ENCODE measurements around the gene PTPRE.

Gene PTPRE

DNA sequence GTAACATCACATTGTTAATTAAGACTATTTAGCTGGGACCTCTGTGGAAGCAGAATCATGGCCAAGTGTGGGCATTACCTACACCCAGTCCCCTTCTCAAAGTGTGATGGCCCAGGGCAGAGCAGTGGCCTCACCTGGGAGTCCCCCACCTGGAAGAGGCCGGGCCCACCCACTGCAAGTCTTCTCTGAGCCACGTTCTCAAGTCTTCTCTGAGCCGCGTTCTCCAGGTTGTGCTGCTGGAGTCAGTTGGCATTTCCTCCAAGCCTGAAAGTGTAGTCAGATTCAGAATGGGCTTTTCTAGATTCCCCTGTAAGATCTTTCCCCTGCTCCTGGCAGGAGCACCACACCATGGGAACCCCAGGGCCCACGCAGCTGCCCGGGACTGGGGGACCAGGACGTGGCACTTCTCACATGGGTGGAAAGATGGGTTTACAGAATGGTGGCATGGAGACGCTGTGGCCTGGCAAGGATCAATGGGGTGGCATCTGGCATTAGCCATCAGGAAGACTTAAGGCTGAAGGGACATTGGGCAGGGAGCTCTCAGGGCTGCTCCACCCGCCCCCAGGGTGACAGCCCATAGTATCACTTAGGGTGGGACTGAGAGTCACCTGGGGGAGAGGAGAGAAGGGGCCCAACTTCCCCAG, 151.3 kb downstream of the PTPRE start:
- H3K27me3 ChIP-seq (replicated peaks), result no peaks in the 10 kb centered on the region
- DNase-seq, result no peak
- in situ Hi-C loops (cut with HindIII; ENCODE audit: low pct_ligation_motif_present, low sequenced_read_pairs), result no loop called here
- H3K4me3 ChIP-seq (ENCODE audit: low read depth, low read length), result no peak overlapping the region
- peaks cover 33% of the 10 kb centered on the region for H3K36me3 ChIP-seq (replicated peaks)
- no peak overlapping the region for H3K27ac ChIP-seq
- TF ChIP-seq, protein P1, sequence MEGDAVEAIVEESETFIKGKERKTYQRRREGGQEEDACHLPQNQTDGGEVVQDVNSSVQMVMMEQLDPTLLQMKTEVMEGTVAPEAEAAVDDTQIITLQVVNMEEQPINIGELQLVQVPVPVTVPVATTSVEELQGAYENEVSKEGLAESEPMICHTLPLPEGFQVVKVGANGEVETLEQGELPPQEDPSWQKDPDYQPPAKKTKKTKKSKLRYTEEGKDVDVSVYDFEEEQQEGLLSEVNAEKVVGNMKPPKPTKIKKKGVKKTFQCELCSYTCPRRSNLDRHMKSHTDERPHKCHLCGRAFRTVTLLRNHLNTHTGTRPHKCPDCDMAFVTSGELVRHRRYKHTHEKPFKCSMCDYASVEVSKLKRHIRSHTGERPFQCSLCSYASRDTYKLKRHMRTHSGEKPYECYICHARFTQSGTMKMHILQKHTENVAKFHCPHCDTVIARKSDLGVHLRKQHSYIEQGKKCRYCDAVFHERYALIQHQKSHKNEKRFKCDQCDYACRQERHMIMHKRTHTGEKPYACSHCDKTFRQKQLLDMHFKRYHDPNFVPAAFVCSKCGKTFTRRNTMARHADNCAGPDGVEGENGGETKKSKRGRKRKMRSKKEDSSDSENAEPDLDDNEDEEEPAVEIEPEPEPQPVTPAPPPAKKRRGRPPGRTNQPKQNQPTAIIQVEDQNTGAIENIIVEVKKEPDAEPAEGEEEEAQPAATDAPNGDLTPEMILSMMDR (IDR thresholded peaks at IDR 0.05; ENCODE audit: low read depth, low read length, missing control alignments), result no peak

DNA sequence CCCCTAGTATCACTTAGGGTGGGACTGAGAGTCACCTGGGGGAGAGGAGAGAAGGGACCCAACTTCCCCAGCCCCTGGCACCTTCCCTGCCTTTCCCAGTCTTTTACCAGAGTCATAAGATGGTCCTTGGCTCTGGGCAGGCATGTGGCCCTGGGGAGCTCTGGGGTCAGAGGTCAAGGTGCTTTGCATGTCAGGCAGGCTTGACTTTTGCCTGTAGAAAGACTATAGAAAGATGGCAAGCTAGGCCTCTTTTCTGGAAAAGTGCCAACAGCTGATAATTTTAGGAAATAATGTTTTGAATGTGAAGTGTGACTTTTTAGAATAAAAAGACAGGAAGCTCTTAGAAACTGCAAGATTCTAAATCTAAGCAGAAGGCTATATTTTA, 151.8 kb downstream of the PTPRE start:
- H3K27me3 ChIP-seq (replicated peaks), result no peaks in the 10 kb centered on the region
- no peak overlapping the region for H3K27ac ChIP-seq
- H3K36me3 ChIP-seq (replicated peaks), result peaks cover 34% of the 10 kb centered on the region
- TF ChIP-seq, protein P1 (IDR thresholded peaks at IDR 0.05; ENCODE audit: low read depth, low read length, missing control alignments), result no peak
- in situ Hi-C loops (cut with HindIII; ENCODE audit: low pct_ligation_motif_present, low sequenced_read_pairs), result no loop called here
- H3K4me3 ChIP-seq (ENCODE audit: low read depth, low read length), result no peak overlapping the region
- no peak for DNase-seq

DNA sequence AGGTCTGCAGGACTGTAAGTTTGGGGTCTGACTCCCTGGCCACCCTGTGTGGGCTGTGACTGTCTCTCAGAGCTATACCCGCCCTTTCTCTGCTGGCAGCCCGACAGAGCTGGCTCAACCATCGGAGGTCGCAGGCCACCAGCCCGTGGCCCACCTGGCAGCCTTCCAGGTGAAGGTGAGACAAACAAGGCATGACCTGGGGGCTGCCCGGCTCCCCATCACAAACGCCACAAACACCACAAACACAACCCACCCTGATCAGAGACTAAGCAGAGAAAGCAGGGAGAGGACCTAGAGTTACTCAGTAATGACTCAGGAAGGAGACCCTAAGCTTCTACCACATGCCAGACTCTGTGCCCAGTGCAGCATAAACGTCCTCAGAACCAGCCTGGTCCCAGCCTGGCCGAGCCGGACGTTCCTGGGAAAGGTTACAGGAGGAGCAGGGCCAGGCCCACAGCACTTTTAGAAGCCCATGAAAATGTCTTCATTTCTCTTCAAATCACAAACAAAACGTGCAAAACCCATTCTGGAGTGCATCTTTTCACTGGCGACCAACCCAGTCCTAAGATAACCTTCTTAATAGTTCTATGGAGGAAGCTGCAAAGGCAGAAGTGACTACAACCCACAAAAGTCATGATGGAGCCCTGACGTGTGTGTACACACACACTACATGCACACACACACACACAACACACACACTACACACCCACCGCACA, 152.5 kb downstream of the PTPRE start:
- Histone ChIP-seq H3K27ac (no peak overlapping the region), H3K27me3 (replicated peaks) (no peaks in the 10 kb centered on the region), H3K4me3 (ENCODE audit: low read depth, low read length) (no peak overlapping the region), H3K36me3 (replicated peaks) (peaks cover 34% of the 10 kb centered on the region)
- TF ChIP-seq, protein P1 (IDR thresholded peaks at IDR 0.05; ENCODE audit: low read depth, low read length, missing control alignments), result no peak
- no peak for DNase-seq
- in situ Hi-C loops (cut with HindIII; ENCODE audit: low pct_ligation_motif_present, low sequenced_read_pairs), result no loop called here

GRCh38 chr10:128059982-128060293, 153.0 kb downstream of the PTPRE start:
- H3K4me3 ChIP-seq (ENCODE audit: low read depth, low read length), result no peak overlapping the region
- peaks cover 34% of the 10 kb centered on the region for H3K36me3 ChIP-seq (replicated peaks)
- no peak overlapping the region for H3K27ac ChIP-seq
- in situ Hi-C loops (cut with HindIII; ENCODE audit: low pct_ligation_motif_present, low sequenced_read_pairs), result no loop called here
- no peak for DNase-seq
- TF ChIP-seq, protein P1 (IDR thresholded peaks at IDR 0.05; ENCODE audit: low read depth, low read length, missing control alignments), result no peak
- no peaks in the 10 kb centered on the region for H3K27me3 ChIP-seq (replicated peaks)

- no peak for DNase-seq
- no peak overlapping the region for H3K4me3 ChIP-seq (ENCODE audit: low read depth, low read length)
- H3K36me3 ChIP-seq (replicated peaks), result peaks cover 32% of the 10 kb centered on the region
Observed at GRCh38 chr10:128060341-128061250, 153.7 kb downstream of the PTPRE start.

More at GRCh38 chr10:128060341-128061250, 153.7 kb downstream of the PTPRE start:
- no peaks in the 10 kb centered on the region for H3K27me3 ChIP-seq (replicated peaks)
- in situ Hi-C loops (cut with HindIII; ENCODE audit: low pct_ligation_motif_present, low sequenced_read_pairs), result no loop called here
- TF ChIP-seq, protein P1 (IDR thresholded peaks at IDR 0.05; ENCODE audit: low read depth, low read length, missing control alignments), result no peak
- no peak overlapping the region for H3K27ac ChIP-seq

Measured in brain microvascular endothelial cell (primary cell).